HFFc6 (cell line): ENCODE results near the gene AGT. TPM values are rescaled to one million over a fixed set of nuclear protein-coding genes. Genes with fewer than 3 reads are reported as not detected.
"Not testable (repeated sequence)": the region's sequence is repeated elsewhere in the genome, so short reads cannot be mapped to it uniquely, and the experiment has no call there.

ENCODE experiments used
- DNase-seq: peaks from one replicate; pipeline ENCODE4 v3.0.0-alpha.2; 2018
- H3K27ac Mint-ChIP-seq: 2 replicates; pipeline ENCODE4 v1.8.0; 2020; ENCODE audit warnings: mild to moderate bottlenecking, mixed read lengths
- H3K27me3 Mint-ChIP-seq: 2 replicates; pipeline ENCODE4 v1.8.0; 2021; ENCODE audit warnings: mild to moderate bottlenecking, moderate library complexity, mixed read lengths; ENCODE audit not compliant: insufficient read depth
- H3K36me3 Mint-ChIP-seq: 2 replicates; pipeline ENCODE4 v1.8.0; 2021; ENCODE audit warnings: low read depth, mixed read lengths
- H3K4me1 Mint-ChIP-seq: 2 replicates; pipeline ENCODE4 v1.8.0; 2020; ENCODE audit warnings: low read depth, mixed read lengths
- H3K4me3 Mint-ChIP-seq: 2 replicates; pipeline ENCODE4 v1.8.0; 2020; ENCODE audit warnings: mild to moderate bottlenecking, moderate library complexity, mixed read lengths
- H3K9me3 Mint-ChIP-seq: 2 replicates; pipeline ENCODE4 v1.8.0; 2020; ENCODE audit warnings: mild to moderate bottlenecking, mixed read lengths
- CTCF ChIP-seq: fragments of 200-600 bp; sonication (generic); IDR thresholded peaks from 2 replicates; pipeline ENCODE4 v1.5.0; 2021; ENCODE audit warnings: antibody characterized with exemption, mild to moderate bottlenecking
- total RNA-seq, 6 experiments: library from RNA; stranded (reverse); fragmentation: NEBNext Ultra II Directional; extraction: Animal tissue kit (Norgen Biotek cat#: 25700); gene quantifications; 2 replicates in 1 of 6; 3 replicates in 5 of 6; pipeline ENCODE4 v1.2.3, GENCODE V29; 2021

AGT gene
- total RNA-seq, 6 experiments from 2014 or later = 0.09 to 0.19 (median 0.13) TPM; not detected in 2

- Mint-ChIP-seq H3K4me3 (no peak overlapping the region), H3K36me3 (no peaks in the 10 kb centered on the region), H3K27ac (no peak overlapping the region), H3K4me1 (no peaks in the 10 kb centered on the region), H3K9me3 (no peaks in the 10 kb centered on the region; the same call in 1 of the 2 replicates), H3K27me3 (peaks cover 8% of the 10 kb centered on the region)
- no peak for DNase-seq
- TF ChIP-seq CTCF = no peak
Observed at GRCh38 chr1:230725256-230726012, 11.5 kb upstream of the AGT start.

GRCh38 chr1:230721849-230722522 is 8.1 kb upstream of the AGT start:
- DNase-seq, H3K4me3 Mint-ChIP-seq, H3K9me3 Mint-ChIP-seq, H3K36me3 Mint-ChIP-seq, H3K27me3 Mint-ChIP-seq, H3K27ac Mint-ChIP-seq, H3K4me1 Mint-ChIP-seq: not testable (repeated sequence)

- Mint-ChIP-seq H3K9me3 (no peaks in the 10 kb centered on the region; the same call in 1 of the 2 replicates), H3K4me3 (no peak overlapping the region), H3K27ac (no peak overlapping the region), H3K4me1 (peaks cover 14% of the 10 kb centered on the region), H3K27me3 (peaks cover 10% of the 10 kb centered on the region), H3K36me3 (no peaks in the 10 kb centered on the region)
- no peak for DNase-seq
- no peak for TF ChIP-seq CTCF
Observed at GRCh38 chr1:230717251-230717650, 3.3 kb upstream of the AGT start.

- not testable (repeated sequence) for H3K27ac Mint-ChIP-seq, H3K36me3 Mint-ChIP-seq, H3K9me3 Mint-ChIP-seq, H3K4me3 Mint-ChIP-seq, DNase-seq
- Mint-ChIP-seq H3K27me3 (peaks cover 10% of the 10 kb centered on the region), H3K4me1 (peaks cover 14% of the 10 kb centered on the region)
Observed at GRCh38 chr1:230716453-230716852, 2.5 kb upstream of the AGT start.

- Mint-ChIP-seq H3K27me3 (peaks cover 9% of the 10 kb centered on the region), H3K27ac (no peak overlapping the region), H3K36me3 (no peaks in the 10 kb centered on the region), H3K4me1 (peaks cover 14% of the 10 kb centered on the region), H3K9me3 (no peaks in the 10 kb centered on the region), H3K4me3 (no peak overlapping the region)
- TF ChIP-seq CTCF = 0 out of 2 replicates have a peak, but pooled peaks have one; percentile 14
- DNase-seq = no peak
Observed at GRCh38 chr1:230715510-230715909, 1.6 kb upstream of the AGT start.

GRCh38 chr1:230713547-230713914 is 391 bp downstream of the AGT start:
- H3K27me3 Mint-ChIP-seq = peaks cover 14% of the 10 kb centered on the region
- H3K27ac Mint-ChIP-seq = no peak overlapping the region
- no peak for TF ChIP-seq CTCF
- H3K36me3 Mint-ChIP-seq = no peaks in the 10 kb centered on the region
- peaks cover 14% of the 10 kb centered on the region for H3K4me1 Mint-ChIP-seq
- no peaks in the 10 kb centered on the region for H3K9me3 Mint-ChIP-seq
- H3K4me3 Mint-ChIP-seq = 0 out of 2 replicates have a peak overlapping the region, but pooled peaks have one; percentile 13
- DNase-seq = no peak
